Astrocyte (in vitro differentiated cells and primary cell): ENCODE results near the gene ICOS. TPM values are rescaled to one million over a fixed set of nuclear protein-coding genes. Genes with fewer than 3 reads are reported as not detected.
"Not testable (repeated sequence)": the region's sequence is repeated elsewhere in the genome, so short reads cannot be mapped to it uniquely, and the experiment has no call there.

Source experiments
- DNase-seq: peaks from one replicate; pipeline ENCODE4 v3.0.0-alpha.2; 2010; ENCODE audit warnings: low read depth
- FAIRE-seq: peaks from 2 replicates; lab custom pipeline; 2011; peaks lifted over from hg19 to GRCh38; lab: Jason Lieb, UNC
- H2AFZ ChIP-seq: 2 replicates; pipeline ENCODE4 v1.6.0; 2012; ENCODE audit warnings: low read depth, low read length, inconsistent platforms
- H3K27ac ChIP-seq: 2 replicates; pipeline ENCODE4 v1.5.1; 2011; ENCODE audit warnings: low read depth, low read length, inconsistent platforms
- H3K27me3 ChIP-seq: 2 replicates; pipeline ENCODE4 v1.6.0; 2011; ENCODE audit warnings: low read length, inconsistent platforms; ENCODE audit not compliant: insufficient read depth
- H3K36me3 ChIP-seq: 2 replicates; pipeline ENCODE4 v1.5.1; 2011; ENCODE audit warnings: low read length, inconsistent platforms; ENCODE audit not compliant: insufficient read depth
- H3K4me1 ChIP-seq: 2 replicates; pipeline ENCODE4 v1.5.1; 2011; ENCODE audit warnings: low read length, inconsistent platforms; ENCODE audit not compliant: insufficient read depth
- H3K4me2 ChIP-seq: 2 replicates; pipeline ENCODE4 v1.6.0; 2012; ENCODE audit warnings: low read length, inconsistent platforms
- H3K4me3 ChIP-seq: 2 replicates; pipeline ENCODE4 v1.5.1; 2011; ENCODE audit warnings: low read depth, mild to moderate bottlenecking, low read length, inconsistent platforms; ENCODE audit not compliant: insufficient read depth
- H3K79me2 ChIP-seq: 2 replicates; pipeline ENCODE4 v1.6.0; 2012; ENCODE audit warnings: mild to moderate bottlenecking, low read length, inconsistent platforms; ENCODE audit not compliant: insufficient read depth
- H3K9ac ChIP-seq: 2 replicates; pipeline ENCODE4 v1.6.0; 2012; ENCODE audit warnings: mild to moderate bottlenecking, low read length, inconsistent platforms
- H3K9me3 ChIP-seq: 2 replicates; pipeline ENCODE4 v1.5.1; 2012; ENCODE audit warnings: low read depth, mild to moderate bottlenecking, low read length, inconsistent platforms; ENCODE audit not compliant: insufficient read depth
- H4K20me1 ChIP-seq: 2 replicates; pipeline ENCODE4 v1.6.0; 2012; ENCODE audit warnings: low read length, inconsistent platforms; ENCODE audit not compliant: insufficient read depth
- H3K27ac Mint-ChIP-seq: one replicate; pipeline ENCODE4 v1.8.0; 2021; ENCODE audit warnings: mild to moderate bottlenecking, mixed read lengths; ENCODE audit not compliant: unreplicated experiment
- H3K27me3 Mint-ChIP-seq: one replicate; pipeline ENCODE4 v1.8.0; 2021; ENCODE audit warnings: low read depth, mixed read lengths; ENCODE audit not compliant: unreplicated experiment
- H3K36me3 Mint-ChIP-seq: one replicate; pipeline ENCODE4 v1.8.0; 2021; ENCODE audit warnings: low read depth, mixed read lengths; ENCODE audit not compliant: unreplicated experiment
- H3K4me1 Mint-ChIP-seq: one replicate; pipeline ENCODE4 v1.8.0; 2021; ENCODE audit warnings: low read depth, mixed read lengths; ENCODE audit not compliant: unreplicated experiment
- H3K4me3 Mint-ChIP-seq: one replicate; pipeline ENCODE4 v1.8.0; 2021; ENCODE audit warnings: mild to moderate bottlenecking, moderate library complexity, mixed read lengths; ENCODE audit not compliant: unreplicated experiment
- H3K9me3 Mint-ChIP-seq: one replicate; pipeline ENCODE4 v1.8.0; 2021; ENCODE audit warnings: mild to moderate bottlenecking, mixed read lengths; ENCODE audit not compliant: unreplicated experiment
- EZH2 ChIP-seq: IDR thresholded peaks from 2 replicates; pipeline ENCODE4 v1.6.1; 2012; ENCODE audit warnings: mild to moderate bottlenecking, low read length, inconsistent platforms; ENCODE audit not compliant: insufficient read depth
- total RNA-seq: library from RNA; stranded (reverse); gene quantifications from 2 replicates; pipeline ENCODE4 v1.2.1, GENCODE V29; 2021
- TF ChIP-seq, protein P1 (sequence below): IDR thresholded peaks from 2 replicates; pipeline ENCODE4 v1.5.1; 2011; ENCODE audit warnings: low read depth, mild to moderate bottlenecking, inconsistent platforms, low read length, moderate library complexity; ENCODE audit not compliant: insufficient read depth

ICOS gene
- total RNA-seq, 1 donor from 2014 or later = not detected

GRCh38 chr2:203918839-203919238 lies 17.7 kb upstream of the ICOS start:
- no peak overlapping the region for H2AFZ ChIP-seq
- Mint-ChIP-seq H3K27ac (no peak overlapping the region), H3K9me3 (no peaks in the 10 kb centered on the region), H3K36me3 (no peaks in the 10 kb centered on the region), H3K27me3 (peaks cover 9% of the 10 kb centered on the region), H3K4me3 (no peak overlapping the region), H3K4me1 (peaks cover 4% of the 10 kb centered on the region)
- TF ChIP-seq, protein P1, sequence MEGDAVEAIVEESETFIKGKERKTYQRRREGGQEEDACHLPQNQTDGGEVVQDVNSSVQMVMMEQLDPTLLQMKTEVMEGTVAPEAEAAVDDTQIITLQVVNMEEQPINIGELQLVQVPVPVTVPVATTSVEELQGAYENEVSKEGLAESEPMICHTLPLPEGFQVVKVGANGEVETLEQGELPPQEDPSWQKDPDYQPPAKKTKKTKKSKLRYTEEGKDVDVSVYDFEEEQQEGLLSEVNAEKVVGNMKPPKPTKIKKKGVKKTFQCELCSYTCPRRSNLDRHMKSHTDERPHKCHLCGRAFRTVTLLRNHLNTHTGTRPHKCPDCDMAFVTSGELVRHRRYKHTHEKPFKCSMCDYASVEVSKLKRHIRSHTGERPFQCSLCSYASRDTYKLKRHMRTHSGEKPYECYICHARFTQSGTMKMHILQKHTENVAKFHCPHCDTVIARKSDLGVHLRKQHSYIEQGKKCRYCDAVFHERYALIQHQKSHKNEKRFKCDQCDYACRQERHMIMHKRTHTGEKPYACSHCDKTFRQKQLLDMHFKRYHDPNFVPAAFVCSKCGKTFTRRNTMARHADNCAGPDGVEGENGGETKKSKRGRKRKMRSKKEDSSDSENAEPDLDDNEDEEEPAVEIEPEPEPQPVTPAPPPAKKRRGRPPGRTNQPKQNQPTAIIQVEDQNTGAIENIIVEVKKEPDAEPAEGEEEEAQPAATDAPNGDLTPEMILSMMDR = no peak
- TF ChIP-seq EZH2 = no peak
- FAIRE-seq = no peak
- no peaks in the 10 kb centered on the region for H3K27me3 ChIP-seq
- DNase-seq = no peak
- H3K9ac ChIP-seq = no peak overlapping the region
- no peak overlapping the region for H3K4me3 ChIP-seq
- H3K9me3 ChIP-seq = no peaks in the 10 kb centered on the region
- no peak overlapping the region for H3K4me2 ChIP-seq
- H4K20me1 ChIP-seq = no peaks in the 10 kb centered on the region
- H3K27ac ChIP-seq = no peak overlapping the region
- H3K79me2 ChIP-seq = no peaks in the 10 kb centered on the region
- no peaks in the 10 kb centered on the region for H3K36me3 ChIP-seq
- no peaks in the 10 kb centered on the region for H3K4me1 ChIP-seq

GRCh38 chr2:203925512-203926158 lies 10.9 kb upstream of the ICOS start:
- no peak overlapping the region for H2AFZ ChIP-seq
- no peaks in the 10 kb centered on the region for H3K9me3 ChIP-seq
- FAIRE-seq (no peak), DNase-seq (no peak)
- Mint-ChIP-seq H3K27ac (no peak overlapping the region), H3K4me3 (no peak overlapping the region), H3K36me3 (no peaks in the 10 kb centered on the region), H3K27me3 (no peaks in the 10 kb centered on the region), H3K9me3 (no peaks in the 10 kb centered on the region), H3K4me1 (no peaks in the 10 kb centered on the region)
- no peaks in the 10 kb centered on the region for H3K79me2 ChIP-seq
- no peak for TF ChIP-seq EZH2
- TF ChIP-seq, protein P1 = no peak
- no peak overlapping the region for H3K9ac ChIP-seq
- no peaks in the 10 kb centered on the region for H3K36me3 ChIP-seq
- no peaks in the 10 kb centered on the region for H3K27me3 ChIP-seq
- no peak overlapping the region for H3K4me3 ChIP-seq
- H4K20me1 ChIP-seq = no peaks in the 10 kb centered on the region
- H3K4me1 ChIP-seq = no peaks in the 10 kb centered on the region
- no peak overlapping the region for H3K4me2 ChIP-seq
- no peak overlapping the region for H3K27ac ChIP-seq

GRCh38 chr2:203928849-203929248 lies 7.7 kb upstream of the ICOS start:
- no peak overlapping the region for H3K4me3 ChIP-seq
- no peak for FAIRE-seq

GRCh38 chr2:203931262-203931661 lies 5.3 kb upstream of the ICOS start:
- not testable (repeated sequence) for H3K27ac ChIP-seq, H3K27me3 Mint-ChIP-seq, FAIRE-seq, H3K36me3 Mint-ChIP-seq, H3K9me3 ChIP-seq, H3K9me3 Mint-ChIP-seq, H3K4me1 ChIP-seq, H3K79me2 ChIP-seq, H3K4me1 Mint-ChIP-seq, H3K27ac Mint-ChIP-seq, H3K9ac ChIP-seq, H2AFZ ChIP-seq, H3K4me3 ChIP-seq, H4K20me1 ChIP-seq, H3K36me3 ChIP-seq, DNase-seq, H3K4me3 Mint-ChIP-seq, H3K27me3 ChIP-seq, H3K4me2 ChIP-seq

More at GRCh38 chr2:203928849-203929248, 7.7 kb upstream of the ICOS start:
- Histone ChIP-seq H3K79me2 (no peaks in the 10 kb centered on the region), H3K36me3 (no peaks in the 10 kb centered on the region), H3K9ac (no peak overlapping the region), H4K20me1 (no peaks in the 10 kb centered on the region), H3K4me2 (no peak overlapping the region), H3K27me3 (no peaks in the 10 kb centered on the region), H2AFZ (no peak overlapping the region), H3K9me3 (no peaks in the 10 kb centered on the region), H3K27ac (no peak overlapping the region), H3K4me1 (no peaks in the 10 kb centered on the region)
- no peaks in the 10 kb centered on the region for H3K36me3 Mint-ChIP-seq
- no peak overlapping the region for H3K27ac Mint-ChIP-seq
- DNase-seq = no peak
- no peak for TF ChIP-seq EZH2
- TF ChIP-seq, protein P1 = peak; percentile 39
- peaks cover 2% of the 10 kb centered on the region for H3K4me1 Mint-ChIP-seq
- no peak overlapping the region for H3K4me3 Mint-ChIP-seq
- H3K9me3 Mint-ChIP-seq = no peaks in the 10 kb centered on the region
- H3K27me3 Mint-ChIP-seq = no peaks in the 10 kb centered on the region
